ENCODE results near the gene GLI1.

- TF ChIP-seq CTCF (IDR thresholded peaks at IDR 0.05; ENCODE audit: insufficient read depth, low read length, poor library complexity, severe bottlenecking) (no peak), EZH2phosphoT487 (conservative IDR thresholded peaks at IDR 0.05; ENCODE audit: low read length) (no peak)
These were observed 14.3 kb downstream of the GLI1 start for GRCh38 chr12:57473886-57474285.
